Mesendoderm (in vitro differentiated cells): ENCODE data around the gene FERD3L. TPM values are rescaled to one million over a fixed set of nuclear protein-coding genes. Genes with fewer than 3 reads are reported as not detected.
"Not testable (repeated sequence)": the region's sequence is repeated elsewhere in the genome, so short reads cannot be mapped to it uniquely, and the experiment has no call there.

Experiments used
- DNase-seq: peaks from one replicate; pipeline ENCODE4 v3.0.0; 2013
- H2AK5ac ChIP-seq: 2 replicates; pipeline ENCODE4 v1.6.1; 2013; ENCODE audit warnings: low read length, inconsistent platforms
- H2BK120ac ChIP-seq: 2 replicates; pipeline ENCODE4 v1.6.1; 2013; ENCODE audit warnings: low read depth, mild to moderate bottlenecking, low read length, moderate library complexity, mixed read lengths
- H2BK15ac ChIP-seq: replicated peaks from 2 replicates; pipeline ENCODE4 v1.6.1; 2013; ENCODE audit warnings: low read depth, mild to moderate bottlenecking, moderate library complexity
- H2BK5ac ChIP-seq: 2 replicates; pipeline ENCODE4 v1.6.1; 2013; ENCODE audit warnings: low read length, inconsistent platforms
- H3K18ac ChIP-seq: 2 replicates; pipeline ENCODE4 v1.6.1; 2013; ENCODE audit warnings: mild to moderate bottlenecking, low read length, mixed read lengths
- H3K23ac ChIP-seq: one replicate; pipeline ENCODE4 v1.6.1; 2013; ENCODE audit warnings: low read length
- H3K27ac ChIP-seq: 2 replicates; pipeline ENCODE4 v1.5.1; 2013; ENCODE audit warnings: low read depth, mild to moderate bottlenecking, inconsistent platforms, low read length, moderate library complexity
- H3K27me3 ChIP-seq: 2 replicates; pipeline ENCODE4 v1.6.1; 2013; ENCODE audit warnings: low read length, control low read depth, mild to moderate bottlenecking, inconsistent platforms; ENCODE audit not compliant: insufficient read depth, poor library complexity
- H3K36me3 ChIP-seq: 2 replicates; pipeline ENCODE4 v1.6.1; 2013; ENCODE audit warnings: low read length, inconsistent platforms; ENCODE audit not compliant: control insufficient read depth, insufficient read depth
- H3K4ac ChIP-seq: one replicate; pipeline ENCODE4 v1.6.1; 2013; ENCODE audit warnings: low read depth, mild to moderate bottlenecking, low read length, moderate library complexity
- H3K4me1 ChIP-seq: 2 replicates; pipeline ENCODE4 v1.6.1; 2013; ENCODE audit warnings: low read depth, low read length, inconsistent platforms; ENCODE audit not compliant: control insufficient read depth
- H3K4me2 ChIP-seq: 2 replicates; pipeline ENCODE4 v1.6.1; 2013; ENCODE audit warnings: low read length
- H3K4me3 ChIP-seq: 2 replicates; pipeline ENCODE4 v1.5.1; 2013; ENCODE audit warnings: mild to moderate bottlenecking, low read length
- H3K56ac ChIP-seq: one replicate; pipeline ENCODE4 v1.6.1; 2013; ENCODE audit warnings: low read length
- H3K79me1 ChIP-seq: 2 replicates; pipeline ENCODE4 v1.6.1; 2013; ENCODE audit warnings: low read length, inconsistent platforms
- H3K79me2 ChIP-seq: 2 replicates; pipeline ENCODE4 v1.6.1; 2013; ENCODE audit warnings: mild to moderate bottlenecking, low read length; ENCODE audit not compliant: control insufficient read depth, insufficient read depth
- H3K9ac ChIP-seq: 2 replicates; pipeline ENCODE4 v1.6.1; 2013; ENCODE audit warnings: low read length, inconsistent platforms
- H4K5ac ChIP-seq: one replicate; pipeline ENCODE4 v1.6.1; 2013; ENCODE audit warnings: low read length
- H4K8ac ChIP-seq: one replicate; pipeline ENCODE4 v1.6.1; 2013; ENCODE audit warnings: low read depth, mild to moderate bottlenecking, control low read depth, low read length, moderate library complexity
- WGBS: extraction: QIAGEN DNeasy Blood & Tissue Kit; methylation state at CpG from one replicate; pipeline ENCODE4 v1.1.7; 2013; ENCODE audit warnings: low lambda C conversion rate, missing lambda C conversion rate; ENCODE audit not compliant: insufficient coverage; ENCODE audit errors: extremely low coverage; 5-methylcytosine and 5-hydroxymethylcytosine counted together
- polyA plus RNA-seq, 2 experiments: library from polyadenylated mRNA; stranded (reverse); fragments of 200-250 nt; gene quantifications; one replicate each; pipeline ENCODE4 v1.2.3, GENCODE V29; 2013

FERD3L gene, protein sequence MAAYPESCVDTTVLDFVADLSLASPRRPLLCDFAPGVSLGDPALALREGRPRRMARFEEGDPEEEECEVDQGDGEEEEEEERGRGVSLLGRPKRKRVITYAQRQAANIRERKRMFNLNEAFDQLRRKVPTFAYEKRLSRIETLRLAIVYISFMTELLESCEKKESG
- polyA plus RNA-seq (2013, experiment 1 of 2) = not detected
- polyA plus RNA-seq (2013, experiment 2 of 2) = not detected

DNA sequence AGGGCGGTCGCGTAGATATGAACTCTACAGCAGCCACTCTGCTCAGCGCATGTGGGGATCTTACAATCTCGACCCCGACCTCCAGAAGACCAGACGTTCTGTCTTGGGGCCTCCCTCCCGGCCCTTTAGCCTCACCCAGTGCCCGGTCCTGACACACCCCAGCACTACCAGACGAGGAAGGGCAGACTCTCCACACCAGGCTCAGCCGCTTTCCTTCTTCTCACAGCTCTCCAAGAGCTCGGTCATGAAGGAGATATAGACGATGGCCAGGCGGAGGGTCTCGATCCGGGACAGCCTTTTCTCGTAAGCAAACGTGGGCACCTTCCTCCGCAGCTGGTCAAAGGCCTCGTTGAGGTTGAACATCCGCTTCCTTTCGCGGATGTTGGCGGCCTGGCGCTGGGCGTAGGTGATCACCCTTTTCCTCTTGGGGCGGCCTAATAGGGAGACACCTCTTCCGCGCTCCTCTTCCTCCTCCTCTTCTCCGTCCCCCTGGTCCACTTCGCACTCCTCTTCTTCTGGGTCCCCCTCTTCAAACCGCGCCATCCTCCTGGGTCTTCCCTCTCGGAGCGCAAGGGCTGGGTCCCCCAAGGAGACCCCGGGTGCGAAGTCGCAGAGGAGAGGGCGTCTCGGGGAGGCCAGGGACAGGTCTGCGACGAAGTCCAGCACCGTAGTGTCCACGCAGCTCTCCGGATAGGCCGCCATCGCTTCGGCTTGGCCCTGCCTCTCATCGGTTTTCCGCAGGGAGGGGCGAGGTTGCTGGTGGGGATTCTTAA is at the start of gene FERD3L:
FERD3L (minus strand) TSS at position 761 of the 773 bp plus-strand sequence; CDS start at position 702, 59 bp downstream.
- Histone ChIP-seq H3K4me2 (peak within 1 kb of the TSS; percentile 97), H3K79me2 (no peaks in the 10 kb centered on the region), H3K27ac (no peak within 1 kb of the TSS), H3K4me1 (peaks cover 4% of the 10 kb centered on the region), H2BK5ac (no peak within 1 kb of the TSS), H3K79me1 (no peaks in the 10 kb centered on the region), H3K4ac (no peak within 1 kb of the TSS), H3K4me3 (peak within 1 kb of the TSS; percentile 36), H3K9ac (peak within 1 kb of the TSS; percentile 19), H4K8ac (no peak within 1 kb of the TSS), H3K27me3 (peaks cover 32% of the 10 kb centered on the region), H3K56ac (peak within 1 kb of the TSS; percentile 80), H4K5ac (no peak within 1 kb of the TSS), H3K36me3 (no peaks in the 10 kb centered on the region), H2BK15ac (no peak within 1 kb of the TSS), H3K18ac (no peak within 1 kb of the TSS), H2AK5ac (no peak within 1 kb of the TSS), H3K23ac (no peak within 1 kb of the TSS), H2BK120ac (no peak within 1 kb of the TSS)
- DNase-seq = peak; percentile 28
- whole genome bisulfite sequencing = no CpG with 5 or more reads among the region's 51 CpGs

DNA sequence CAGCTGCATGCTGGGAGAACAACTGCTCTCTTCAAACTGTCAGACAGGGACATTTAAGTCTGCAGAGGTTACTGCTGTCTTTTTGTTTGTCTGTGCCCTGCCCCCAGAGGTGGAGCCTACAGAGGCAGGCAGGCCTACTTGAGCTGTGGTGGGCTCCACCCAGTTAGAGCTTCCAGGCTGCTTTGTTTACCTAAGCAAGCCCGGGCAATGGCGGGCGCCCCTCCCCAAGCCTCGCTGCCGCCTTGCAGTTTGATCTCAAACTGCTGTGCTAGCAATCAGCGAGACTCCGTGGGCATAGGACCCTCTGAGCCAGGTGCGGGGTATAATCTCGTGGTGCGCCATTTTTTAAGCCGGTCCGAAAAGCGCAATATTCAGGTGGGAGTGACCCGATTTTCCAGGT is 49.2 kb upstream of the FERD3L start:
- not testable (repeated sequence) for H2BK15ac ChIP-seq, H3K23ac ChIP-seq, H3K79me1 ChIP-seq, H3K27me3 ChIP-seq, H3K27ac ChIP-seq, H3K4me1 ChIP-seq, H3K79me2 ChIP-seq, H2BK120ac ChIP-seq, H3K18ac ChIP-seq, H2BK5ac ChIP-seq, H4K5ac ChIP-seq, H2AK5ac ChIP-seq, H4K8ac ChIP-seq, H3K4me2 ChIP-seq, H3K36me3 ChIP-seq, H3K4me3 ChIP-seq, DNase-seq, H3K4ac ChIP-seq
- Histone ChIP-seq H3K9ac (peak overlapping the region; percentile 11), H3K56ac (peak overlapping the region; percentile 73)
- no CpG with 5 or more reads among the region's 14 CpGs for WGBS

DNA sequence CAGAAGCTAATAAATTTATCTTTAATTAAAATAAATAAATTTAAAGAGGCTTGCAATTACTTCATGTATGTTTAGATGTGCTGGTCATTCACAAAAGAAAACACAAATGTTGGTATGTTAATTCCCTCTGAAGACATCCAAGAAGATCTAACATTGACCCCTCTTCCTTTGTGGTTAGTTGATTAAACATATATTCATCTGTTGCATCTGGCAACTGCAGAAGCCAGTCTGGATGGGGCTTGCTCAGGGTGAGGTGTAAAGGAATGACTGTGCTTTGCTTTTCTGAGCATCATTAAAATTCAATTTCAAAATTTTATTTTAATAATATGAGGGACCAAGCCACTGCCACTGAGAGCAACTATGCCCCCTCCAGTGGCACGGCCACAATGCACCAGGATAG is 36.4 kb upstream of the FERD3L start:
- Histone ChIP-seq H2BK120ac (no peak overlapping the region), H4K5ac (no peak overlapping the region), H2AK5ac (no peak overlapping the region), H3K56ac (no peak overlapping the region), H3K79me1 (no peaks in the 10 kb centered on the region), H3K27ac (no peak overlapping the region), H3K4me3 (no peak overlapping the region), H2BK5ac (no peak overlapping the region), H3K4me2 (no peak overlapping the region), H2BK15ac (no peak overlapping the region), H3K27me3 (no peaks in the 10 kb centered on the region), H3K4me1 (no peaks in the 10 kb centered on the region), H3K18ac (no peak overlapping the region), H3K4ac (no peak overlapping the region), H3K36me3 (no peaks in the 10 kb centered on the region), H3K23ac (no peak overlapping the region), H4K8ac (no peak overlapping the region), H3K79me2 (no peaks in the 10 kb centered on the region), H3K9ac (no peak overlapping the region)
- no CpG with 5 or more reads among the region's 1 CpG for WGBS
- DNase-seq = no peak

DNA sequence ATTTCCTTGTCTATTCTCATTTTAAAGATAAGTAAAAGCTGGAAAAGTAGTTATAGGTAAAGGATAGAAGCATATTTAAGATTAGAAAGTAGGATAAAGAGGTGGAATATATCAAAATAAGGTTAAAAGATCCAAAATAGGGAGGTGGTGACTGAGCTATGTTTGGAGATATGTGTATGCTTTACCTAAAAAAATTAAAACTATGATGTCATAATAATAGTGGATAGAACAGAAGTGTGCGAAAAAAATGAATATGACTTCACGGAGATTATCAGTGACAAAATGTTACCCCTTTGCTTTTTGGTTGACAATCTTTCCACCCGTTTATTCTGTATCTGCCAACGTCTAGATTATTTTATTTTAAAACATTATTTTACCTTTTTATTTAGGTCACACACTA is 33.4 kb upstream of the FERD3L start:
- H3K23ac ChIP-seq = no peak overlapping the region
- no peak overlapping the region for H3K9ac ChIP-seq
- no peak overlapping the region for H2AK5ac ChIP-seq
- H3K79me2 ChIP-seq = no peaks in the 10 kb centered on the region
- no peaks in the 10 kb centered on the region for H3K36me3 ChIP-seq
- no peak overlapping the region for H3K18ac ChIP-seq
- H3K27me3 ChIP-seq = no peaks in the 10 kb centered on the region
- no peak overlapping the region for H2BK120ac ChIP-seq
- H2BK5ac ChIP-seq = no peak overlapping the region
- H4K8ac ChIP-seq = no peak overlapping the region
- H3K79me1 ChIP-seq = no peaks in the 10 kb centered on the region
- DNase-seq = no peak
- H3K56ac ChIP-seq = no peak overlapping the region
- H4K5ac ChIP-seq = no peak overlapping the region
- WGBS = no CpG with 5 or more reads among the region's 4 CpGs
- H3K4me1 ChIP-seq = no peaks in the 10 kb centered on the region
- no peak overlapping the region for H3K4me3 ChIP-seq
- H3K4me2 ChIP-seq = no peak overlapping the region
- no peak overlapping the region for H3K27ac ChIP-seq
- H2BK15ac ChIP-seq = no peak overlapping the region
- no peak overlapping the region for H3K4ac ChIP-seq

DNA sequence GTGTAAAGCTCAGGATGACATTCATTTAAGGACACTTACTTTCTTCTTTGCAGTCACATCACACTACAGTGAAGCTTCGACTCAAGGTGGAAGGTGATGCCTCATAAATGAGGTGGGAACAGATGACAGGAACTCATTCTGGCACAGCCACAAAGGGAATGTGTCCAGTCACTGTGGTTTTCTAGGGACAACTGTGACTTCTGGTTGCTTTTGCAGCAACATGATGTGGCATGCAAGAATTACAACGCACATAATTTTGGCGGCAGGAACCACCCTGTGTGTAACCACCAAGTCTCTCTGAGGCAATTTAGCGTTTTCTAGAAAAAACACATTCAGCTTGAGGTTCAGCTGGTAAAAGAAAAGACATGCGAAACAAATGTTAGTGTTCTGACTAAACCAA is 32.0 kb upstream of the FERD3L start:
- H3K4me3 ChIP-seq = no peak overlapping the region
- no peaks in the 10 kb centered on the region for H3K27me3 ChIP-seq
- no peak overlapping the region for H3K4ac ChIP-seq
- no peak overlapping the region for H3K9ac ChIP-seq
- no peaks in the 10 kb centered on the region for H3K4me1 ChIP-seq
- H3K18ac ChIP-seq = no peak overlapping the region
- H3K27ac ChIP-seq = no peak overlapping the region
- no peaks in the 10 kb centered on the region for H3K36me3 ChIP-seq
- no peak overlapping the region for H2AK5ac ChIP-seq
- WGBS = no CpG with 5 or more reads among the region's 5 CpGs
- H3K23ac ChIP-seq = no peak overlapping the region
- DNase-seq = no peak
- no peak overlapping the region for H4K8ac ChIP-seq
- no peak overlapping the region for H2BK120ac ChIP-seq
- no peak overlapping the region for H2BK15ac ChIP-seq
- H2BK5ac ChIP-seq = no peak overlapping the region
- no peak overlapping the region for H4K5ac ChIP-seq
- H3K56ac ChIP-seq = no peak overlapping the region
- no peaks in the 10 kb centered on the region for H3K79me1 ChIP-seq
- H3K79me2 ChIP-seq = no peaks in the 10 kb centered on the region
- no peak overlapping the region for H3K4me2 ChIP-seq
